Measurements from ENCODE around the gene KAT6B. TPM values are rescaled to one million over a fixed set of nuclear protein-coding genes. Genes with fewer than 3 reads are reported as not detected.
A peak's percentile ranks its signal among the peaks of the same experiment; 100 is the strongest.

The KAT6B gene
- total and polyA plus RNA-seq, 8 donors: 3.7 to 109 (median 34.3) TPM

DNA sequence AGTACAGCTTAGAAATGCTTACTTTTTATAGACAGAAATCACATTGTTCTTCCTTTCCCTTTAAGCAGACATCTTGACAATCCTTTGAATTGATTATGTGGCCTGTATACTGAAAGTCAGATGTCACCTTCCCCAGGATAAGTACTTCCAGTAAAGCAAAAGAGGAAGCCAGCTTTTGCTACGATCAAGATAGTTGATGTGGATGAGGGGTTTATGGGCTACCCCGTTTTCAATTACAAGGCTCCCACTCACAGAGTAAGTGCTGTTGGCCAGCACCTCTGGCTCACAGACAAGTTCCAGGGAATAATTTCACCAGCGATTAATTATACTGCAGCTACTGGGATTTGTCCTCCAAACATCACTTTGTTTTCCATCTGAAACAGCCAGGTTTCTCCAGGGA lies 189.9 kb downstream of the KAT6B start:
- no peaks in the 10 kb centered on the region for H3K9me3 ChIP-seq
- no peak overlapping the region for H3K4me3 ChIP-seq
- H3K27me3 ChIP-seq: no peaks in the 10 kb centered on the region
- intact Hi-C loops (cut with DNase I; ENCODE audit: low total_unique reads): no loop called here
- TF ChIP-seq POLR2AphosphoS5 (IDR thresholded peaks at IDR 0.05) (no peak), EP300 (IDR thresholded peaks at IDR 0.05) (no peak)
- peaks cover 9 to 38% (median 24%) of the 10 kb centered on the region in 4 donors for H3K36me3 ChIP-seq
- H3K27ac ChIP-seq: peak overlapping the region in 1 of 5 donors; percentile 0
- peaks cover 3 to 66% (median 45%) of the 10 kb centered on the region in 4 donors for H3K4me1 ChIP-seq
- 50 to 67% (median 63%) methylated on average over 3 of the region's 3 CpGs for WGBS, 5 donors
- no peak for DNase-seq

DNA sequence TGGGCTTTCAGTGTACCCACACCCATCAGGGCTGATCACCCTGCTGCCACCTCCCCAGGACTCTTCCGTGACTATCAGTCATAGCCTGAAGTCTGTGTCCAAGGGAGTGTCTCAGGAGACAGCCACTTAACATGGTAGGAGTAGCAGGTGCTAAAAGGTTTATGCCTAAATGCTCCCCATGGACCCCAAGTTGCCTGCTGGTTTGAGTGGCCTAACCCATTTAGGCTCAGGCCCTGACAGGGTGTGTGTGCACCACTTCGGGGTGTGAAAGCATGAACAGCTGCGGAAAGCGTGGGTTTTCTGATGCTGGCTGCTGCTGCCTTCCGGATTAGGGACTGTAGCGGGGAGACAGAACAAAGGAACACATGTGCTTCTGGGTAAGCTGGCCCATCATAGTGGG lies 191.9 kb downstream of the KAT6B start:
- intact Hi-C loops (cut with DNase I; ENCODE audit: low total_unique reads): no loop called here
- WGBS, 5 donors: 87 to 96% (median 93%) methylated on average over 6 of the region's 6 CpGs
- TF ChIP-seq, protein P1, sequence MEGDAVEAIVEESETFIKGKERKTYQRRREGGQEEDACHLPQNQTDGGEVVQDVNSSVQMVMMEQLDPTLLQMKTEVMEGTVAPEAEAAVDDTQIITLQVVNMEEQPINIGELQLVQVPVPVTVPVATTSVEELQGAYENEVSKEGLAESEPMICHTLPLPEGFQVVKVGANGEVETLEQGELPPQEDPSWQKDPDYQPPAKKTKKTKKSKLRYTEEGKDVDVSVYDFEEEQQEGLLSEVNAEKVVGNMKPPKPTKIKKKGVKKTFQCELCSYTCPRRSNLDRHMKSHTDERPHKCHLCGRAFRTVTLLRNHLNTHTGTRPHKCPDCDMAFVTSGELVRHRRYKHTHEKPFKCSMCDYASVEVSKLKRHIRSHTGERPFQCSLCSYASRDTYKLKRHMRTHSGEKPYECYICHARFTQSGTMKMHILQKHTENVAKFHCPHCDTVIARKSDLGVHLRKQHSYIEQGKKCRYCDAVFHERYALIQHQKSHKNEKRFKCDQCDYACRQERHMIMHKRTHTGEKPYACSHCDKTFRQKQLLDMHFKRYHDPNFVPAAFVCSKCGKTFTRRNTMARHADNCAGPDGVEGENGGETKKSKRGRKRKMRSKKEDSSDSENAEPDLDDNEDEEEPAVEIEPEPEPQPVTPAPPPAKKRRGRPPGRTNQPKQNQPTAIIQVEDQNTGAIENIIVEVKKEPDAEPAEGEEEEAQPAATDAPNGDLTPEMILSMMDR (IDR thresholded peaks at IDR 0.05): no peak
- TF ChIP-seq POLR2A (IDR thresholded peaks at IDR 0.05): no peak
- no peak for TF ChIP-seq EP300 (IDR thresholded peaks at IDR 0.05)
- no peak for TF ChIP-seq POLR2AphosphoS5 (IDR thresholded peaks at IDR 0.05)
- Histone ChIP-seq H3K4me3 (no peak overlapping the region), H3K27ac (no peak overlapping the region), H3K9me3 (no peaks in the 10 kb centered on the region), H3K36me3 (peaks cover 9 to 38% (median 25%) of the 10 kb centered on the region in 4 donors), H3K4me1 (peaks cover 12 to 85% (median 56%) of the 10 kb centered on the region in 4 donors), H3K27me3 (no peaks in the 10 kb centered on the region)
- DNase-seq: no peak

DNA sequence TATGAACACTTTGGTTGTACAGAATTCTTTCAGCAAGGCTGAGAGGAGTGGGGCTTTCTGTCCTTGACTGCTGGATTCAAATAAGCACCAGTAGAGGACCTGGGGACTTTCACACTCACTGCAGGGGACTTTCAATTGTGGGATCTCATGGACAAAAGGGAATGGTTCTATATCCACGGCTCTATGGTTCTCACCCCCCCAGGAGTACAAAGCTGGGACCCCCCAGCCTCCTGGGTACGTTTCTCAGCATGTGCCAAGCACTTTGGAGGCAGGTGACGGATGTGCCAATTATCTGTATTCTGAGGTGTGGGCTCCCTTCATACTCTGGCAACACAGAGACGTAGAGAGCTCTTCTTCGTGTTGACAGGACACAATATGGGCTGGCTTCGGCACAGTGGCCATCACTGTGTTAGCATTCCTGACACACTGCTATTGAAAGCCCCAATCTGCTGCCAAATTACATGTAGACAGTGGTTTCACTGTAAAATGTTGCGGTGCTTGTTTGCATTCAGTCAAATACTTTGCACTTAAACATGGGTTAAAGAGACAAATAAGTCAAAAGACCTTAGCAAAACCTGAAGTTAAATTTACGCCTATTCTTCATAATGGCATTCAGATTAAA lies 192.4 kb downstream of the KAT6B start:
- Histone ChIP-seq H3K36me3 (peaks cover 9 to 44% (median 30%) of the 10 kb centered on the region in 4 donors), H3K9me3 (no peaks in the 10 kb centered on the region), H3K27me3 (no peaks in the 10 kb centered on the region), H3K4me3 (no peak overlapping the region), H3K4me1 (peaks cover 15 to 82% (median 54%) of the 10 kb centered on the region in 4 donors), H3K27ac (no peak overlapping the region)
- no peak for DNase-seq
- TF ChIP-seq, protein P1 (IDR thresholded peaks at IDR 0.05): no peak
- TF ChIP-seq POLR2A (IDR thresholded peaks at IDR 0.05) (no peak), EP300 (IDR thresholded peaks at IDR 0.05) (no peak), POLR2AphosphoS5 (IDR thresholded peaks at IDR 0.05) (no peak)
- 56 to 73% (median 65%) methylated on average over 8 of the region's 8 CpGs for WGBS, 5 donors
- intact Hi-C loops (cut with DNase I; ENCODE audit: low total_unique reads): no loop called here

DNA sequence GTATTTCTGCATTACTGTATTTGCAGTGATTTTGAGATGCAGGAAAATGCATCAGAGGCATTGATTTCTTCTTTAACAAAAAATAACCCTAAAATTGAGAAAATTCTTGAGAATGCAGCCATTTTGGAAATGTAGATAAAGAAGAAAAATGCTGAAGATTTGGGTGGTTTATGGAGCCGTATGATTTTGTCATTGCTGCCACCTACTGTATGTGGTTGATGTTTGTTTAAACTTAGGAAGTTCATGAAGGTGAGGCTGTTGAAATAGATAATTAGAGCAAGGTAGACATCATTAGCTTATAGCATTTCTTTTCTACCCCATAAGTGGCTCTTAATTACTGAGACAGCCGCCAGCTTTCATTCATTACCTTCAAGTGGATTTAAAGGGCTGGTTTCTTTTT lies 193.0 kb downstream of the KAT6B start:
- no peak overlapping the region for H3K4me3 ChIP-seq
- no peak for TF ChIP-seq POLR2AphosphoS5 (IDR thresholded peaks at IDR 0.05)
- TF ChIP-seq, protein P1 (IDR thresholded peaks at IDR 0.05): peak in 1 of 7 experiments; percentile 5
- peaks cover 9 to 48% (median 33%) of the 10 kb centered on the region in 4 donors for H3K36me3 ChIP-seq
- 36 to 49% (median 38%) methylated on average over 2 of the region's 2 CpGs for WGBS, 5 donors
- no peaks in the 10 kb centered on the region for H3K9me3 ChIP-seq
- H3K27ac ChIP-seq: no peak overlapping the region
- intact Hi-C loops (cut with DNase I; ENCODE audit: low total_unique reads): no loop called here
- peaks cover 15 to 76% (median 51%) of the 10 kb centered on the region in 4 donors for H3K4me1 ChIP-seq
- H3K27me3 ChIP-seq: no peaks in the 10 kb centered on the region
- DNase-seq: peak in 1 of 2 donors; percentile 59

DNA sequence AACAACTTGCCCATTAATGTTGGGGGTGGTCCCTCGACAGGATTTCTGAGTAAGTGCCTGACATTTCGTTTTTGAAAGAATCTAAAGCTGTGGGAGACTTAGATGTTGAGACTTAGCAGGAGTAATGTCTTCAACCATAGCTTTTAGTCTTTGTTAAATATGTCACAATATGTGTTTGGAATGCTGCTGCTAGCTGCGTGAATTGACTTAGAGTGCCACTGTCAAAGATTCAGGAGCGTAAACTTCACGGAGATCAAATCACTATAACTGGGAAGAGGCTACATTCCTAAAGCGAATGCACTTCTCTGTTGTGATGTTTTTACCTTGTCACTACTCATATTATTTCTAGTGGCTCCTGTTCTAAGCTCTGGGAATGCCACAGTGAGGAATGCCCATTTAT lies 193.8 kb downstream of the KAT6B start:
- Histone ChIP-seq H3K36me3 (peaks cover 9 to 56% (median 41%) of the 10 kb centered on the region in 4 donors), H3K4me1 (peaks cover 15 to 76% (median 48%) of the 10 kb centered on the region in 4 donors), H3K27ac (no peak overlapping the region), H3K9me3 (no peaks in the 10 kb centered on the region), H3K27me3 (no peaks in the 10 kb centered on the region), H3K4me3 (no peak overlapping the region)
- TF ChIP-seq, protein P1 (IDR thresholded peaks at IDR 0.05): no peak
- no peak for TF ChIP-seq POLR2A (IDR thresholded peaks at IDR 0.05)
- no peak for TF ChIP-seq POLR2AphosphoS5 (IDR thresholded peaks at IDR 0.05)
- TF ChIP-seq EP300 (IDR thresholded peaks at IDR 0.05): no peak
- no peak for DNase-seq
- WGBS, 5 donors: 68 to 83% (median 79%) methylated on average over 6 of the region's 6 CpGs
- intact Hi-C loops (cut with DNase I; ENCODE audit: low total_unique reads): loop anchor here (10.0 kb wide), 2 partner anchors 195 to 755 kb away; partner anchors contain the start of gene KAT6B

All from stomach (tissue), 9 donors.